Natural killer cell treated with Interleukin-12 subunit alpha and Interleukin-12 subunit beta and Interleukin-15 and Interleukin-18, amount 100 ng/mL, for 72 hours (primary cell): Measurements from ENCODE around the gene SGMS1. TPM values are rescaled to one million over a fixed set of nuclear protein-coding genes. Genes with fewer than 3 reads are reported as not detected.
A peak's percentile ranks its signal among the peaks of the same experiment; 100 is the strongest.
"Not testable (repeated sequence)": the region's sequence is repeated elsewhere in the genome, so short reads cannot be mapped to it uniquely, and the experiment has no call there.

Experiments used
- ATAC-seq, 2 donors: fragments of 150-1000 bp; cut with Tn5 transposase in 1 of 2; sonication (Bioruptor Pico), chemical (Tn5 transposase) in 1 of 2; 2 replicates each; pipeline ENCODE4 v1.10.0; 2021
- DNase-seq: peaks from one replicate; pipeline ENCODE4 v3.0.0; 2022; ENCODE audit warnings: low spot score
- H3K27ac Mint-ChIP-seq, 2 donors: 1 replicate in 1 of 2; 2 replicates in 1 of 2; pipeline ENCODE4 v1.8.0; 2022; ENCODE audit warnings: mixed read lengths in 2 of 2, mild to moderate bottlenecking in 1 of 2, moderate library complexity in 1 of 2
- H3K27me3 Mint-ChIP-seq, 2 donors: 1 replicate in 1 of 2; 2 replicates in 1 of 2; pipeline ENCODE4 v1.8.0; 2022; ENCODE audit warnings: mixed read lengths in 2 of 2
- H3K36me3 Mint-ChIP-seq: one replicate; pipeline ENCODE4 v1.8.0; 2022; ENCODE audit warnings: mixed read lengths
- H3K4me1 Mint-ChIP-seq, 2 donors: 1 replicate in 1 of 2; 2 replicates in 1 of 2; pipeline ENCODE4 v1.8.0; 2022; ENCODE audit warnings: low read depth in 2 of 2, mixed read lengths in 2 of 2, mild to moderate bottlenecking in 1 of 2
- H3K4me3 Mint-ChIP-seq: one replicate; pipeline ENCODE4 v1.8.0; 2022; ENCODE audit warnings: mixed read lengths
- H3K9me3 Mint-ChIP-seq: 2 replicates; pipeline ENCODE4 v1.8.0; 2022; ENCODE audit warnings: mixed read lengths
- total RNA-seq, 2 donors: library from RNA; stranded (reverse); gene quantifications; one replicate each; pipeline ENCODE4 v1.2.3, GENCODE V29; 2022

The SGMS1 gene
- total RNA-seq, 2 donors from 2014 or later, result 31.6 to 49.0 TPM

GRCh38 chr10:50497758-50498157 lies 126.0 kb downstream of the SGMS1 start:
- ATAC-seq (peak; percentile 78 to 92), DNase-seq (no peak)
- Mint-ChIP-seq H3K36me3 (no peaks in the 10 kb centered on the region), H3K4me3 (peak overlapping the region; percentile 26), H3K9me3 (no peaks in the 10 kb centered on the region), H3K4me1 (peaks cover 38% of the 10 kb centered on the region in 2 donors), H3K27ac (peak overlapping the region; percentile 59 to 75), H3K27me3 (no peaks in the 10 kb centered on the region)

GRCh38 chr10:50496228-50496627 lies 127.5 kb downstream of the SGMS1 start:
- Mint-ChIP-seq H3K4me3 (no peak overlapping the region), H3K27ac (peak overlapping the region in 1 of 2 donors; percentile 59), H3K9me3 (no peaks in the 10 kb centered on the region), H3K27me3 (no peaks in the 10 kb centered on the region), H3K4me1 (peaks cover 28 to 33% of the 10 kb centered on the region in 2 donors), H3K36me3 (no peaks in the 10 kb centered on the region)
- no peak for DNase-seq
- no peak for ATAC-seq

- DNase-seq, result no peak
- no peak for ATAC-seq
- no peak overlapping the region for H3K4me3 Mint-ChIP-seq
- H3K9me3 Mint-ChIP-seq, result peaks cover under 1% of the 10 kb centered on the region
- H3K27ac Mint-ChIP-seq, result no peak overlapping the region
- H3K4me1 Mint-ChIP-seq, result peaks cover 6 to 17% of the 10 kb centered on the region in 2 donors
- H3K36me3 Mint-ChIP-seq, result peaks cover 1% of the 10 kb centered on the region
- H3K27me3 Mint-ChIP-seq, result no peaks in the 10 kb centered on the region
These were observed 133.5 kb downstream of the SGMS1 start for GRCh38 chr10:50490241-50490640.

GRCh38 chr10:50484550-50484949 lies 139.2 kb downstream of the SGMS1 start:
- not testable (repeated sequence) for H3K27me3 Mint-ChIP-seq, DNase-seq, ATAC-seq, H3K4me3 Mint-ChIP-seq, H3K9me3 Mint-ChIP-seq, H3K27ac Mint-ChIP-seq
- peaks cover 27% of the 10 kb centered on the region for H3K36me3 Mint-ChIP-seq
- H3K4me1 Mint-ChIP-seq, result peaks cover 6 to 18% of the 10 kb centered on the region in 2 donors

GRCh38 chr10:50480054-50481007 lies 143.4 kb downstream of the SGMS1 start:
- Mint-ChIP-seq H3K4me1 (peaks cover 0 to 20% of the 10 kb centered on the region in 2 donors), H3K9me3 (peaks cover 12% of the 10 kb centered on the region), H3K4me3 (no peak overlapping the region), H3K36me3 (peaks cover 32% of the 10 kb centered on the region), H3K27me3 (no peaks in the 10 kb centered on the region), H3K27ac (no peak overlapping the region)
- ATAC-seq (no peak), DNase-seq (no peak)

- no peaks in the 10 kb centered on the region for H3K27me3 Mint-ChIP-seq
- H3K9me3 Mint-ChIP-seq, result peaks cover 3% of the 10 kb centered on the region
- peaks cover 8% of the 10 kb centered on the region for H3K36me3 Mint-ChIP-seq
- DNase-seq (no peak), ATAC-seq (no peak)
- peaks cover 4 to 17% of the 10 kb centered on the region in 2 donors for H3K4me1 Mint-ChIP-seq
- no peak overlapping the region for H3K4me3 Mint-ChIP-seq
- no peak overlapping the region for H3K27ac Mint-ChIP-seq
These were observed 146.2 kb downstream of the SGMS1 start for GRCh38 chr10:50477287-50478203.

GRCh38 chr10:50473756-50474155 lies 150.0 kb downstream of the SGMS1 start:
- H3K4me1 Mint-ChIP-seq, result peaks cover 28 to 32% of the 10 kb centered on the region in 2 donors
- H3K9me3 Mint-ChIP-seq, result peaks cover 3% of the 10 kb centered on the region
- no peaks in the 10 kb centered on the region for H3K27me3 Mint-ChIP-seq
- DNase-seq (no peak), ATAC-seq (no peak)
- peaks cover 5% of the 10 kb centered on the region for H3K36me3 Mint-ChIP-seq
- H3K27ac Mint-ChIP-seq, result no peak overlapping the region
- no peak overlapping the region for H3K4me3 Mint-ChIP-seq

GRCh38 chr10:50472914-50473313 lies 150.8 kb downstream of the SGMS1 start:
- Mint-ChIP-seq H3K9me3 (peaks cover 3% of the 10 kb centered on the region), H3K27ac (no peak overlapping the region), H3K36me3 (peaks cover 5% of the 10 kb centered on the region), H3K27me3 (no peaks in the 10 kb centered on the region), H3K4me3 (no peak overlapping the region), H3K4me1 (peaks cover 29 to 32% of the 10 kb centered on the region in 2 donors)
- ATAC-seq (no peak), DNase-seq (no peak)

GRCh38 chr10:50471583-50471975 lies 152.2 kb downstream of the SGMS1 start:
- Mint-ChIP-seq H3K9me3 (no peaks in the 10 kb centered on the region), H3K36me3 (no peaks in the 10 kb centered on the region), H3K4me1 (peaks cover 29 to 42% of the 10 kb centered on the region in 2 donors), H3K27ac (no peak overlapping the region), H3K27me3 (no peaks in the 10 kb centered on the region), H3K4me3 (no peak overlapping the region)
- ATAC-seq (no peak), DNase-seq (no peak)

GRCh38 chr10:50470798-50471582 lies 152.8 kb downstream of the SGMS1 start:
- H3K27ac Mint-ChIP-seq, result peak overlapping the region; percentile 15 to 81
- no peaks in the 10 kb centered on the region for H3K9me3 Mint-ChIP-seq
- DNase-seq (no peak), ATAC-seq (no peak)
- H3K36me3 Mint-ChIP-seq, result no peaks in the 10 kb centered on the region
- peak overlapping the region; percentile 24 for H3K4me3 Mint-ChIP-seq
- H3K27me3 Mint-ChIP-seq, result no peaks in the 10 kb centered on the region
- peaks cover 29 to 44% of the 10 kb centered on the region in 2 donors for H3K4me1 Mint-ChIP-seq

- DNase-seq, result no peak
- H3K4me3 Mint-ChIP-seq, result peak overlapping the region; percentile 24
- H3K9me3 Mint-ChIP-seq, result no peaks in the 10 kb centered on the region
- H3K27ac Mint-ChIP-seq, result peak overlapping the region; percentile 15 to 81
- no peaks in the 10 kb centered on the region for H3K36me3 Mint-ChIP-seq
- no peak for ATAC-seq
- peaks cover 29 to 51% of the 10 kb centered on the region in 2 donors for H3K4me1 Mint-ChIP-seq
- no peaks in the 10 kb centered on the region for H3K27me3 Mint-ChIP-seq
These were observed 153.4 kb downstream of the SGMS1 start for GRCh38 chr10:50470345-50470744.

- no peaks in the 10 kb centered on the region for H3K27me3 Mint-ChIP-seq
- H3K4me1 Mint-ChIP-seq, result peaks cover 29 to 55% of the 10 kb centered on the region in 2 donors
- DNase-seq (no peak), ATAC-seq (no peak)
- H3K4me3 Mint-ChIP-seq, result peak overlapping the region; percentile 1
- H3K9me3 Mint-ChIP-seq, result no peaks in the 10 kb centered on the region
- no peaks in the 10 kb centered on the region for H3K36me3 Mint-ChIP-seq
- H3K27ac Mint-ChIP-seq, result peak overlapping the region; percentile 15 to 81
These were observed 154.0 kb downstream of the SGMS1 start for GRCh38 chr10:50469778-50470193.

- Mint-ChIP-seq H3K9me3 (no peaks in the 10 kb centered on the region), H3K4me1 (peaks cover 29 to 55% of the 10 kb centered on the region in 2 donors), H3K36me3 (no peaks in the 10 kb centered on the region), H3K27me3 (no peaks in the 10 kb centered on the region), H3K4me3 (peak overlapping the region; percentile 1), H3K27ac (no peak overlapping the region)
- DNase-seq (no peak), ATAC-seq (no peak)
These were observed 154.5 kb downstream of the SGMS1 start for GRCh38 chr10:50469288-50469687.
